Natural killer cell (primary cell): Measurements from ENCODE around the gene CMIP. TPM values are rescaled to one million over a fixed set of nuclear protein-coding genes. Genes with fewer than 3 reads are reported as not detected.

Source experiments
- ATAC-seq, 3 donors: fragments of 150-1000 bp in 2 of 3; fragments of 200-7000 bp in 1 of 3; cut with Tn5 transposase; 1 replicate in 1 of 3; 2 replicates in 2 of 3; pipeline ENCODE4 v1.10.0; 2021; ENCODE audit warnings: mild to moderate bottlenecking in 2 of 3, moderate library complexity in 2 of 3
- DNase-seq, 2 donors: peaks; one replicate each; pipeline versions ENCODE4 v3.0.0 to v3.0.0-alpha.2; 2013 to 2021; ENCODE audit warnings: mixed read lengths in 1 of 2
- H3K27ac ChIP-seq: one replicate; pipeline ENCODE4 v1.5.1; 2013; ENCODE audit warnings: mild to moderate bottlenecking, low read length
- H3K27me3 ChIP-seq: one replicate; pipeline ENCODE4 v1.6.1; 2013; ENCODE audit warnings: low read length; ENCODE audit not compliant: control insufficient read depth, insufficient read depth
- H3K36me3 ChIP-seq: one replicate; pipeline ENCODE4 v1.6.1; 2013; ENCODE audit warnings: low read length; ENCODE audit not compliant: control insufficient read depth, insufficient read depth
- H3K4me1 ChIP-seq: one replicate; pipeline ENCODE4 v1.6.1; 2013; ENCODE audit warnings: low read length; ENCODE audit not compliant: control insufficient read depth, insufficient read depth
- H3K4me3 ChIP-seq: one replicate; pipeline ENCODE4 v1.5.1; 2013; ENCODE audit warnings: low read length
- H3K9me3 ChIP-seq: one replicate; pipeline ENCODE4 v1.6.1; 2013; ENCODE audit warnings: low read length; ENCODE audit not compliant: control insufficient read depth, insufficient read depth
- H3K27ac Mint-ChIP-seq, 2 donors: one replicate each; pipeline ENCODE4 v1.8.0; 2022; ENCODE audit warnings: mild to moderate bottlenecking in 2 of 2, mixed read lengths in 2 of 2, moderate library complexity in 1 of 2
- H3K27me3 Mint-ChIP-seq, 2 donors: one replicate each; pipeline ENCODE4 v1.8.0; 2022; ENCODE audit warnings: low read depth in 2 of 2, mixed read lengths in 2 of 2
- H3K36me3 Mint-ChIP-seq: one replicate; pipeline ENCODE4 v1.8.0; 2022; ENCODE audit warnings: mixed read lengths
- H3K4me1 Mint-ChIP-seq, 2 donors: one replicate each; pipeline ENCODE4 v1.8.0; 2022; ENCODE audit warnings: mixed read lengths in 2 of 2
- H3K4me3 Mint-ChIP-seq: one replicate; pipeline ENCODE4 v1.8.0; 2022; ENCODE audit warnings: mild to moderate bottlenecking, moderate library complexity, mixed read lengths
- H3K9me3 Mint-ChIP-seq, 2 donors: one replicate each; pipeline ENCODE4 v1.8.0; 2022; ENCODE audit warnings: mixed read lengths in 2 of 2
- CTCF ChIP-seq: fragments of 200-600 bp; IDR thresholded peaks from one replicate; pipeline ENCODE4 v1.8.0; 2022; ENCODE audit warnings: antibody characterized with exemption
- WGBS: methylation state at CpG from one replicate; pipeline ENCODE4 v1.1.7; 2013; ENCODE audit warnings: missing lambda C conversion rate; ENCODE audit not compliant: insufficient coverage; 5-methylcytosine and 5-hydroxymethylcytosine counted together
- intact Hi-C: fragments of 100-400 bp; cut with micrococcal nuclease; formaldehyde crosslinking; loops from one replicate; pipeline ENCODE4 v1.14.2; 2022
- total RNA-seq, 4 donors: library from RNA; stranded (reverse); fragments of 120-200 nt in 1 of 4; gene quantifications; one replicate each; pipeline versions ENCODE4 v1.2.3 to v1.2.4, GENCODE V29; 2013 to 2022

Gene CMIP
- total RNA-seq, 3 donors from 2014 or later (not counting 1 experiment from before 2014, with no cell fraction given): 88.2 to 115 (median 91.5) TPM

DNA sequence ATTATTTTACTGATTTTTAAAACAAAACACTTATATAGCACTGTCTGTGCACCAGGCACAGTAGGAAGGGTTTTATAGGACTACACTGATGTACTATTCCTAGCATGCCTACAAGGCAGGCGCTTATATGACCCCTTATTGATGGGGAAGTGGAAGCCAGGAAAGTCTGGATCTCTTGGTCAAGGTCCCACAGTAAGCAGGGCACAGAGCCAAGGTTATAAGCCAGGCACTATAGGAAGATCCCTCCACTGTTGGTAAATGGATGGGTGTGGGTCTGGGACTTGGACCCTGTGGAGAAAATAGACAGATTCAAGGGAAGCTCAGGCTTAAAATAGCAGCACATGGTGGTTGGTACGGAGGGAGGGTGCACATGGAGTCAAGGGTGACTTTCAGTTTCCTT lies 275.4 kb downstream of the CMIP start:
- 82% methylated on average over 2 of the region's 2 CpGs for WGBS
- no peak for TF ChIP-seq CTCF
- no peaks in the 10 kb centered on the region for H3K36me3 ChIP-seq
- no peak for ATAC-seq
- DNase-seq: no peak
- peaks cover 26 to 47% of the 10 kb centered on the region in 2 donors for H3K4me1 Mint-ChIP-seq
- no peaks in the 10 kb centered on the region for H3K27me3 ChIP-seq
- H3K27me3 Mint-ChIP-seq: no peaks in the 10 kb centered on the region
- H3K36me3 Mint-ChIP-seq: no peaks in the 10 kb centered on the region
- H3K27ac Mint-ChIP-seq: peak overlapping the region in 1 of 2 donors; percentile 66
- no peaks in the 10 kb centered on the region for H3K9me3 ChIP-seq
- H3K4me3 ChIP-seq: no peak overlapping the region
- no peak overlapping the region for H3K4me3 Mint-ChIP-seq
- no peaks in the 10 kb centered on the region for H3K9me3 Mint-ChIP-seq
- peaks cover 46% of the 10 kb centered on the region for H3K4me1 ChIP-seq
- H3K27ac ChIP-seq: no peak overlapping the region
- intact Hi-C loops: no loop called here

DNA sequence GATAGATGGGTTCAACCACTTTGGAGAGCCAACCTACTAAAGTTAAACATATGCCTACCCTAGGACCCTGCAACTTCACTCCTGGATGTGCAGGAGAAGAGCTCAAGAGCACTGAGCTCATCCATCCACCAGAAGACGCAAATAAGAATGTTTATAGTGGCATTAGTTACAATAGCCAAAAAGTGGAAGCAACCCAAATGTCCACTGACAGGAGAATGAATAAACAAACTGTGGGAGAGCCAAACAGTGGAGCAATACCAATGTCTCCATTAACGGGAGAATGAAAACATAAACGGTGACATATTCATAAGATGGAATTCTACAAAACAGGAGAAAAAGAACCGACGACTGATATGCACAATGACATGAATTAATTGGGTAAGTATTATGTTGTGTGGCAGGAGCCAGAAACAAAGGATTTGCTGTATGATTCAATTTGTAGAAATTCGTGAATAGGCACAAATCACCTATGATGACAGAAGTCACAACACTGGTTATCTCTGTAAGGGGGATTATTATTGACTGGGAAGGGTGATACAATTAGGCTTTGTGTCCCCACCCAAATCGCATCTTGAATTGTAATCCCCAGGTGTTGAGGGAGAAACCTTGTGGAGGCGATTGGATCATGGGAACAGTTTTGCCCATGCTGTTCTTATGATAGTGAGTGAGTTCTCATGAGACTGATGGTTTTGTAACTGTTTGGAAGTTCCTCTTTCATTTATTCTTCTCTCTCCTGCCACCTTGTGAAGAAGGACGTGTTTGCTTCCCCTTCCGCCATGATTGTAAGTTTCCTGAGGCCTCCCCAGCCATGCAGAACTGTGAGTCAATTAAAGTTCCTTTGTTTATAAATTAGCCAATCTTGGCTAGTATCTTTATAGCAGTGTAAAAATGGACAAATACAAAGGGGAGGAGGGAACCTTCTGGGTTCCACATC lies 276.6 kb downstream of the CMIP start:
- H3K4me3 ChIP-seq: no peak overlapping the region
- Mint-ChIP-seq H3K36me3 (no peaks in the 10 kb centered on the region), H3K4me3 (no peak overlapping the region), H3K27ac (peak overlapping the region in 1 of 2 donors; percentile 15), H3K4me1 (peaks cover 13 to 34% of the 10 kb centered on the region in 2 donors), H3K27me3 (no peaks in the 10 kb centered on the region), H3K9me3 (no peaks in the 10 kb centered on the region)
- H3K27ac ChIP-seq: no peak overlapping the region
- H3K36me3 ChIP-seq: no peaks in the 10 kb centered on the region
- ATAC-seq: no peak
- no peaks in the 10 kb centered on the region for H3K27me3 ChIP-seq
- intact Hi-C loops: no loop called here
- no peak for DNase-seq
- 89% methylated on average over 9 of the region's 10 CpGs for WGBS
- H3K4me1 ChIP-seq: peaks cover 34% of the 10 kb centered on the region
- H3K9me3 ChIP-seq: no peaks in the 10 kb centered on the region
- TF ChIP-seq CTCF: no peak

- Mint-ChIP-seq H3K4me3 (no peak overlapping the region), H3K9me3 (no peaks in the 10 kb centered on the region), H3K27me3 (no peaks in the 10 kb centered on the region), H3K4me1 (peaks cover 0 to 17% of the 10 kb centered on the region in 2 donors), H3K36me3 (no peaks in the 10 kb centered on the region), H3K27ac (no peak overlapping the region)
- H3K27ac ChIP-seq: no peak overlapping the region
- peak in 1 of 2 donors; percentile 88 for DNase-seq
- peak; percentile 74 for TF ChIP-seq CTCF
- 70% methylated on average over 5 of the region's 8 CpGs for WGBS
- H3K9me3 ChIP-seq: no peaks in the 10 kb centered on the region
- H3K27me3 ChIP-seq: no peaks in the 10 kb centered on the region
- no peak overlapping the region for H3K4me3 ChIP-seq
- no peaks in the 10 kb centered on the region for H3K36me3 ChIP-seq
- ATAC-seq: peak; percentile 83 to 86 (median 85)
- intact Hi-C loops: loop anchor here (1.0 kb wide), 3 partner anchors 100 to 357 kb away; no protein-coding TSS in a partner anchor
- H3K4me1 ChIP-seq: peaks cover 14% of the 10 kb centered on the region
Observed at GRCh38 chr16:81723098-81723723, 278.6 kb downstream of the CMIP start.
